Gastrocnemius medialis (tissue), 4 donors: ENCODE results near the gene TRAPPC5. TPM values are rescaled to one million over a fixed set of nuclear protein-coding genes. Genes with fewer than 3 reads are reported as not detected.

Source experiments
- ATAC-seq, 2 donors: fragments of 150-250 bp; one replicate each; pipeline ENCODE4 v1.9.1; 2016
- DNase-seq, 2 donors: peaks; one replicate each; pipeline ENCODE4 v3.0.0-alpha.2; 2019
- H3K27ac ChIP-seq, 4 donors: fragments of 200-600 bp; sonication (generic); 1 replicate in 1 of 4; 2 replicates in 3 of 4; pipeline ENCODE4 v1.5.1; 2016 to 2018; ENCODE audit warnings: mild to moderate bottlenecking in 2 of 4, moderate library complexity in 1 of 4
- H3K27me3 ChIP-seq, 3 donors: fragments of 200-600 bp; sonication (generic) in 2 of 3; 1 replicate in 1 of 3; 2 replicates in 2 of 3; pipeline versions ENCODE4 v1.5.1 to v1.6.0; 2016 to 2019; ENCODE audit warnings: mild to moderate bottlenecking in 1 of 3, moderate library complexity in 1 of 3
- H3K36me3 ChIP-seq, 2 donors: fragments of 200-600 bp; sonication (generic) in 1 of 2; one replicate each; pipeline ENCODE4 v1.5.1; 2017 to 2018
- H3K4me1 ChIP-seq, 2 donors: fragments of 200-600 bp; sonication (generic) in 1 of 2; one replicate each; pipeline ENCODE4 v1.5.1; 2016 to 2017; ENCODE audit warnings: mild to moderate bottlenecking in 2 of 2
- H3K4me3 ChIP-seq, 4 donors: fragments of 200-600 bp; sonication (generic) in 3 of 4; 1 replicate in 1 of 4; 2 replicates in 3 of 4; pipeline ENCODE4 v1.5.1; 2016 to 2019; ENCODE audit warnings: mild to moderate bottlenecking in 2 of 4
- H3K9me3 ChIP-seq, 3 donors: fragments of 200-600 bp; sonication (generic) in 2 of 3; 1 replicate in 1 of 3; 2 replicates in 2 of 3; pipeline ENCODE4 v1.5.1; 2016 to 2019
- CTCF ChIP-seq, 5 experiments: fragments of 450-650 bp in 3 of 5; fragments of 200-600 bp in 2 of 5; sonication (generic) in 2 of 5; IDR thresholded peaks in 4 of 5; conservative IDR thresholded peaks in 1 of 5; 1 replicate in 4 of 5; 2 replicates in 1 of 5; pipeline ENCODE4 v1.5.1; 2016 to 2019; ENCODE audit warnings: antibody characterized with exemption in 5 of 5, mild to moderate bottlenecking in 3 of 5, moderate library complexity in 3 of 5
- POLR2A ChIP-seq, 2 donors: fragments of 450-650 bp; IDR thresholded peaks; one replicate each; pipeline ENCODE4 v1.6.1; 2017; ENCODE audit warnings: antibody characterized with exemption in 2 of 2, mild to moderate bottlenecking in 2 of 2, moderate library complexity in 2 of 2
- in situ Hi-C, 4 donors: fragments of 200-750 bp; cut with MboI; loops; one replicate each; pipeline versions ENCODE4 v1.15.0 to v1.8.0; 2017; ENCODE audit warnings: low sequenced_read_pairs in 4 of 4
- intact Hi-C: fragments of 100-400 bp; cut with DNase I; formaldehyde crosslinking; loops from one replicate; pipeline ENCODE4 v1.15.1; 2023; ENCODE audit warnings: low total_unique reads
- total RNA-seq, 4 donors: library from RNA; depleted of rRNA; stranded (reverse); fragments of >200 nt; gene quantifications; one replicate each; pipeline versions ENCODE4 v1.1.0 to v1.2.3, GENCODE V29; 2016

TRAPPC5 gene
- total RNA-seq, result 100 to 1,000 TPM; 109 to 146 (median 126) TPM

- in situ Hi-C loops, result loop anchor here in 1 of 4 donors (5.0 kb wide), 1 partner anchor 108 kb away; no protein-coding TSS in a partner anchor
- Histone ChIP-seq H3K27me3 (peaks cover 0 to 10% (median 0%) of the 10 kb centered on the region in 3 donors), H3K9me3 (no peaks in the 10 kb centered on the region), H3K36me3 (peaks cover 0 to 22% of the 10 kb centered on the region in 2 donors), H3K4me3 (peak within 1 kb of the TSS; percentile 91 to 100 (median 94)), H3K4me1 (peaks cover 4 to 9% of the 10 kb centered on the region in 2 donors), H3K27ac (peak within 1 kb of the TSS; percentile 83 to 94 (median 92))
- TF ChIP-seq POLR2A (IDR thresholded peaks at IDR 0.05), result peak; percentile 60 to 77
- peak in 4 of 5 experiments; percentile 80 to 100 (median 99) for TF ChIP-seq CTCF (IDR thresholded peaks at IDR 0.05 in 4 of 5, conservative IDR thresholded peaks at IDR 0.05 in 1 of 5)
- intact Hi-C loops, result loop anchor here (1.0 to 10.0 kb wide), 5 partner anchors 28 to 326 kb away; partner anchors contain the start of genes PET100 and XAB2
- ATAC-seq, result peak; percentile 86 to 91
- peak; percentile 55 to 77 for DNase-seq
These were observed at the start of gene TRAPPC5 for GRCh38 chr19:7680606-7681339. TSS of gene TRAPPC5 (plus strand) at chr19:7680833. CDS start at chr19:7682254, 1,421 bp downstream.

- H3K4me3 ChIP-seq, result no peak overlapping the region
- no peaks in the 10 kb centered on the region for H3K9me3 ChIP-seq
- H3K27ac ChIP-seq, result no peak overlapping the region
- no peak for TF ChIP-seq CTCF (IDR thresholded peaks at IDR 0.05 in 4 of 5, conservative IDR thresholded peaks at IDR 0.05 in 1 of 5)
- no peak for TF ChIP-seq POLR2A (IDR thresholded peaks at IDR 0.05)
- peaks cover 10 to 15% (median 13%) of the 10 kb centered on the region in 3 donors for H3K27me3 ChIP-seq
- peaks cover 0 to 7% of the 10 kb centered on the region in 2 donors for H3K36me3 ChIP-seq
- no peak for ATAC-seq
- intact Hi-C loops, result no loop called here
- DNase-seq, result no peak
- in situ Hi-C loops, result no loop called here
- peaks cover 21 to 27% of the 10 kb centered on the region in 2 donors for H3K4me1 ChIP-seq
These were observed 49.1 kb upstream of the TRAPPC5 start for GRCh38 chr19:7631577-7631976.

- in situ Hi-C loops, result no loop called here
- TF ChIP-seq POLR2A (IDR thresholded peaks at IDR 0.05) (no peak), CTCF (IDR thresholded peaks at IDR 0.05 in 4 of 5, conservative IDR thresholded peaks at IDR 0.05 in 1 of 5) (no peak)
- H3K4me3 ChIP-seq, result no peak overlapping the region
- H3K36me3 ChIP-seq, result no peaks in the 10 kb centered on the region
- DNase-seq, result no peak
- no peaks in the 10 kb centered on the region for H3K9me3 ChIP-seq
- no peak overlapping the region for H3K27ac ChIP-seq
- ATAC-seq, result no peak
- peaks cover 20 to 25% (median 23%) of the 10 kb centered on the region in 3 donors for H3K27me3 ChIP-seq
- intact Hi-C loops, result no loop called here
- H3K4me1 ChIP-seq, result peaks cover 21 to 24% of the 10 kb centered on the region in 2 donors
These were observed 48.1 kb upstream of the TRAPPC5 start for GRCh38 chr19:7632340-7633203.

GRCh38 chr19:7633698-7634097, 46.9 kb upstream of the TRAPPC5 start, which contains the start of gene PCP2:
TSS of gene PCP2 (minus strand) at chr19:7633719. CDS start at chr19:7633457, 262 bp downstream.
- in situ Hi-C loops (no loop called here), intact Hi-C loops (no loop called here)
- peaks cover 30 to 36% (median 32%) of the 10 kb centered on the region in 3 donors for H3K27me3 ChIP-seq
- no peaks in the 10 kb centered on the region for H3K9me3 ChIP-seq
- TF ChIP-seq CTCF (IDR thresholded peaks at IDR 0.05 in 4 of 5, conservative IDR thresholded peaks at IDR 0.05 in 1 of 5) (no peak), POLR2A (IDR thresholded peaks at IDR 0.05) (no peak)
- H3K36me3 ChIP-seq, result no peaks in the 10 kb centered on the region
- no peak within 1 kb of the TSS for H3K27ac ChIP-seq
- no peak for DNase-seq
- H3K4me1 ChIP-seq, result peaks cover 10 to 13% of the 10 kb centered on the region in 2 donors
- no peak for ATAC-seq
- H3K4me3 ChIP-seq, result no peak within 1 kb of the TSS
